ENCODE data around the gene CD3D.

CD3D gene

GRCh38 chr11:118359295-118359958 is 16.9 kb upstream of the CD3D start, which contains the start of gene UBE4A:
Gene UBE4A (plus strand): TSS chr11:118359600. CDS start chr11:118365081, 5,481 bp downstream.
- Histone ChIP-seq H3K36me3 (ENCODE audit: control insufficient read depth, insufficient read depth, low read length) (peaks cover 3% of the 10 kb centered on the region), H3K4me3 (ENCODE audit: low read length) (peak within 1 kb of the TSS; percentile 96), H3K9ac (ENCODE audit: low read length) (peak within 1 kb of the TSS; percentile 90), H3K4me1 (ENCODE audit: control insufficient read depth, insufficient read depth, low read length) (peaks cover 3% of the 10 kb centered on the region), H3K27me3 (ENCODE audit: control insufficient read depth, insufficient read depth, low read length) (no peaks in the 10 kb centered on the region), H3K27ac (ENCODE audit: low read depth, low read length) (peak within 1 kb of the TSS; percentile 16)

- no peak overlapping the region for H3K27ac ChIP-seq (ENCODE audit: low read depth, low read length)
- no peaks in the 10 kb centered on the region for H3K36me3 ChIP-seq (ENCODE audit: control insufficient read depth, insufficient read depth, low read length)
- no peak overlapping the region for H3K9ac ChIP-seq (ENCODE audit: low read length)
- H3K4me3 ChIP-seq (ENCODE audit: low read length): no peak overlapping the region
- peaks cover 3% of the 10 kb centered on the region for H3K4me1 ChIP-seq (ENCODE audit: control insufficient read depth, insufficient read depth, low read length)
- H3K27me3 ChIP-seq (ENCODE audit: control insufficient read depth, insufficient read depth, low read length): no peaks in the 10 kb centered on the region
Observed at GRCh38 chr11:118358071-118358470, 15.6 kb upstream of the CD3D start.

- Histone ChIP-seq H3K27me3 (ENCODE audit: control insufficient read depth, insufficient read depth, low read length) (no peaks in the 10 kb centered on the region), H3K27ac (ENCODE audit: low read depth, low read length) (no peak overlapping the region), H3K4me1 (ENCODE audit: control insufficient read depth, insufficient read depth, low read length) (no peaks in the 10 kb centered on the region), H3K4me3 (ENCODE audit: low read length) (no peak overlapping the region), H3K36me3 (ENCODE audit: control insufficient read depth, insufficient read depth, low read length) (no peaks in the 10 kb centered on the region), H3K9ac (ENCODE audit: low read length) (no peak overlapping the region)
Observed at GRCh38 chr11:118353084-118353710, 10.7 kb upstream of the CD3D start.

- Histone ChIP-seq H3K9ac (ENCODE audit: low read length) (no peak overlapping the region), H3K27me3 (ENCODE audit: control insufficient read depth, insufficient read depth, low read length) (no peaks in the 10 kb centered on the region), H3K4me1 (ENCODE audit: control insufficient read depth, insufficient read depth, low read length) (no peaks in the 10 kb centered on the region), H3K27ac (ENCODE audit: low read depth, low read length) (no peak overlapping the region), H3K36me3 (ENCODE audit: control insufficient read depth, insufficient read depth, low read length) (no peaks in the 10 kb centered on the region), H3K4me3 (ENCODE audit: low read length) (no peak overlapping the region)
Observed at GRCh38 chr11:118349475-118349874, 7.0 kb upstream of the CD3D start.

- no peak within 1 kb of the TSS for H3K27ac ChIP-seq (ENCODE audit: low read depth, low read length)
- H3K4me3 ChIP-seq (ENCODE audit: low read length): peak within 1 kb of the TSS; percentile 29
- H3K27me3 ChIP-seq (ENCODE audit: control insufficient read depth, insufficient read depth, low read length): no peaks in the 10 kb centered on the region
- no peaks in the 10 kb centered on the region for H3K36me3 ChIP-seq (ENCODE audit: control insufficient read depth, insufficient read depth, low read length)
- H3K9ac ChIP-seq (ENCODE audit: low read length): no peak within 1 kb of the TSS
- H3K4me1 ChIP-seq (ENCODE audit: control insufficient read depth, insufficient read depth, low read length): no peaks in the 10 kb centered on the region
Observed at GRCh38 chr11:118343981-118344515, 1.5 kb upstream of the CD3D start, which contains the start of gene CD3G. Gene CD3G (plus strand): TSS chr11:118344344. CDS start chr11:118344424, 80 bp downstream.

- H3K4me3 ChIP-seq (ENCODE audit: low read length): no peak overlapping the region
- H3K27me3 ChIP-seq (ENCODE audit: control insufficient read depth, insufficient read depth, low read length): no peaks in the 10 kb centered on the region
- H3K9ac ChIP-seq (ENCODE audit: low read length): no peak overlapping the region
- H3K4me1 ChIP-seq (ENCODE audit: control insufficient read depth, insufficient read depth, low read length): no peaks in the 10 kb centered on the region
- H3K27ac ChIP-seq (ENCODE audit: low read depth, low read length): no peak overlapping the region
- H3K36me3 ChIP-seq (ENCODE audit: control insufficient read depth, insufficient read depth, low read length): no peaks in the 10 kb centered on the region
Observed at GRCh38 chr11:118343248-118343647, 743 bp upstream of the CD3D start.

GRCh38 chr11:118341815-118342489 is 553 bp downstream of the CD3D start:
- Histone ChIP-seq H3K27ac (ENCODE audit: low read depth, low read length) (no peak overlapping the region), H3K9ac (ENCODE audit: low read length) (no peak overlapping the region)

GRCh38 chr11:118341261-118341660 is 1.2 kb downstream of the CD3D start:
- Histone ChIP-seq H3K4me1 (ENCODE audit: control insufficient read depth, insufficient read depth, low read length) (no peaks in the 10 kb centered on the region), H3K4me3 (ENCODE audit: low read length) (peak overlapping the region; percentile 14), H3K27me3 (ENCODE audit: control insufficient read depth, insufficient read depth, low read length) (no peaks in the 10 kb centered on the region), H3K9ac (ENCODE audit: low read length) (no peak overlapping the region), H3K27ac (ENCODE audit: low read depth, low read length) (no peak overlapping the region), H3K36me3 (ENCODE audit: control insufficient read depth, insufficient read depth, low read length) (no peaks in the 10 kb centered on the region)

More at GRCh38 chr11:118341815-118342489, 553 bp downstream of the CD3D start:
- Histone ChIP-seq H3K27me3 (ENCODE audit: control insufficient read depth, insufficient read depth, low read length) (no peaks in the 10 kb centered on the region), H3K4me3 (ENCODE audit: low read length) (peak overlapping the region; percentile 47), H3K36me3 (ENCODE audit: control insufficient read depth, insufficient read depth, low read length) (no peaks in the 10 kb centered on the region), H3K4me1 (ENCODE audit: control insufficient read depth, insufficient read depth, low read length) (no peaks in the 10 kb centered on the region)

- no peaks in the 10 kb centered on the region for H3K27me3 ChIP-seq (ENCODE audit: control insufficient read depth, insufficient read depth, low read length)
- no peak overlapping the region for H3K9ac ChIP-seq (ENCODE audit: low read length)
- no peaks in the 10 kb centered on the region for H3K36me3 ChIP-seq (ENCODE audit: control insufficient read depth, insufficient read depth, low read length)
- no peaks in the 10 kb centered on the region for H3K4me1 ChIP-seq (ENCODE audit: control insufficient read depth, insufficient read depth, low read length)
- no peak overlapping the region for H3K27ac ChIP-seq (ENCODE audit: low read depth, low read length)
- H3K4me3 ChIP-seq (ENCODE audit: low read length): no peak overlapping the region
Observed at GRCh38 chr11:118340449-118340848, 2.1 kb downstream of the CD3D start.

GRCh38 chr11:118339281-118339961 is 3.1 kb downstream of the CD3D start:
- H3K9ac ChIP-seq (ENCODE audit: low read length): no peak overlapping the region
- no peaks in the 10 kb centered on the region for H3K4me1 ChIP-seq (ENCODE audit: control insufficient read depth, insufficient read depth, low read length)
- no peaks in the 10 kb centered on the region for H3K36me3 ChIP-seq (ENCODE audit: control insufficient read depth, insufficient read depth, low read length)
- H3K4me3 ChIP-seq (ENCODE audit: low read length): no peak overlapping the region
- H3K27ac ChIP-seq (ENCODE audit: low read depth, low read length): no peak overlapping the region
- no peaks in the 10 kb centered on the region for H3K27me3 ChIP-seq (ENCODE audit: control insufficient read depth, insufficient read depth, low read length)

- no peaks in the 10 kb centered on the region for H3K4me1 ChIP-seq (ENCODE audit: control insufficient read depth, insufficient read depth, low read length)
- H3K9ac ChIP-seq (ENCODE audit: low read length): no peak overlapping the region
- no peak overlapping the region for H3K27ac ChIP-seq (ENCODE audit: low read depth, low read length)
- no peaks in the 10 kb centered on the region for H3K27me3 ChIP-seq (ENCODE audit: control insufficient read depth, insufficient read depth, low read length)
- no peaks in the 10 kb centered on the region for H3K36me3 ChIP-seq (ENCODE audit: control insufficient read depth, insufficient read depth, low read length)
- H3K4me3 ChIP-seq (ENCODE audit: low read length): no peak overlapping the region
Observed at GRCh38 chr11:118338637-118339061, 3.9 kb downstream of the CD3D start.

GRCh38 chr11:118334745-118335144 is 7.8 kb downstream of the CD3D start:
- Histone ChIP-seq H3K4me3 (ENCODE audit: low read length) (no peak overlapping the region), H3K27ac (ENCODE audit: low read depth, low read length) (no peak overlapping the region), H3K4me1 (ENCODE audit: control insufficient read depth, insufficient read depth, low read length) (no peaks in the 10 kb centered on the region), H3K9ac (ENCODE audit: low read length) (no peak overlapping the region), H3K36me3 (ENCODE audit: control insufficient read depth, insufficient read depth, low read length) (no peaks in the 10 kb centered on the region), H3K27me3 (ENCODE audit: control insufficient read depth, insufficient read depth, low read length) (no peaks in the 10 kb centered on the region)
